Activated CD8-positive, alpha-beta memory T cell treated with anti-CD3 and anti-CD28 coated beads, Interleukin-2, amount 10 ng/mL, durations not matched to agents 7 days and 5 days (primary cell): ENCODE data around the gene ZDBF2. TPM values are rescaled to one million over a fixed set of nuclear protein-coding genes. Genes with fewer than 3 reads are reported as not detected.

Experiments used
- ATAC-seq: fragments of 150-1000 bp; cut with Tn5 transposase; one replicate; pipeline ENCODE4 v1.10.0; 2021; ENCODE audit warnings: moderate library complexity
- CTCF ChIA-PET: fragments of 350-600 bp; sonication (Branson Sonifier 250); formaldehyde crosslinking; loops from one replicate; lab custom pipeline; 2021; ENCODE audit warnings: antibody characterized with exemption; lab: Charles Lee
- DNase-seq: peaks from one replicate; pipeline ENCODE4 v3.0.0-alpha.2; 2020
- H3K27ac Mint-ChIP-seq: one replicate; pipeline ENCODE4 v1.8.0; 2021; ENCODE audit warnings: mild to moderate bottlenecking, mixed read lengths
- H3K27me3 Mint-ChIP-seq: one replicate; pipeline ENCODE4 v1.8.0; 2021; ENCODE audit warnings: mixed read lengths
- H3K36me3 Mint-ChIP-seq: one replicate; pipeline ENCODE4 v1.8.0; 2021; ENCODE audit warnings: mild to moderate bottlenecking, mixed read lengths
- H3K4me1 Mint-ChIP-seq: one replicate; pipeline ENCODE4 v1.8.0; 2021; ENCODE audit warnings: mixed read lengths
- H3K4me3 Mint-ChIP-seq: one replicate; pipeline ENCODE4 v1.8.0; 2021; ENCODE audit warnings: mild to moderate bottlenecking, moderate library complexity, mixed read lengths
- H3K9me3 Mint-ChIP-seq: one replicate; pipeline ENCODE4 v1.8.0; 2022; ENCODE audit warnings: low read depth, mixed read lengths
- total RNA-seq, 2 experiments: library from RNA; stranded (reverse); gene quantifications; one replicate each; pipeline ENCODE4 v1.2.3, GENCODE V29; 2021

ZDBF2 gene
- total RNA-seq, 2 experiments from 2014 or later = 6.9 to 9.4 TPM

DNA sequence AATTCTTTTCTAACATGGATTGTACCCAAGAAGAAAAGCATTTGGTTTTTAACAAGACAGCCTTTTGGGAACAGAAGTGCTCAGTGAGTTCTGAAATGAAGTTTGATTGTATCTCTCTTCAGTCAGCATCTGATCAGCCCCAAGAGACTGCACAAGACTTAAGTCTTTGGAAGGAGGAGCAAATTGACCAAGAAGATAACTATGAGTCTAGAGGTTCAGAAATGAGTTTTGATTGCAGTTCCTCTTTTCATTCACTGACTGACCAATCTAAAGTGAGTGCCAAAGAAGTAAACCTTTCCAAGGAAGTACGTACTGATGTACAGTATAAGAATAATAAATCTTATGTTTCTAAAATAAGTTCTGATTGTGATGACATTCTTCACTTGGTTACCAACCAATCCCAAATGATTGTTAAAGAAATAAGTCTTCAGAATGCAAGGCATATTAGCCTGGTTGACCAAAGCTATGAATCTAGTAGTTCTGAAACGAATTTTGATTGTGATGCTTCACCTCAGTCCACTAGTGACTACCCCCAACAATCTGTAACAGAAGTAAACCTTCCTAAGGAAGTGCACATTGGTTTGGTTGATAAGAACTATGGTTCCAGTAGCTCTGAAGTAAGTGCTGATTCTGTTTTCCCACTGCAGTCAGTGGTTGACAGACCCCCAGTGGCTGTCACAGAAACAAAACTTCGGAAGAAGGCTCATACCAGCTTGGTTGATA is 31.2 kb downstream of the ZDBF2 start:
- no peaks in the 10 kb centered on the region for H3K9me3 Mint-ChIP-seq
- H3K27ac Mint-ChIP-seq = no peak overlapping the region
- ATAC-seq (no peak), DNase-seq (no peak)
- H3K36me3 Mint-ChIP-seq = peaks cover 14% of the 10 kb centered on the region
- H3K27me3 Mint-ChIP-seq = no peaks in the 10 kb centered on the region
- no peaks in the 10 kb centered on the region for H3K4me1 Mint-ChIP-seq
- CTCF ChIA-PET = no interaction called here
- H3K4me3 Mint-ChIP-seq = no peak overlapping the region

DNA sequence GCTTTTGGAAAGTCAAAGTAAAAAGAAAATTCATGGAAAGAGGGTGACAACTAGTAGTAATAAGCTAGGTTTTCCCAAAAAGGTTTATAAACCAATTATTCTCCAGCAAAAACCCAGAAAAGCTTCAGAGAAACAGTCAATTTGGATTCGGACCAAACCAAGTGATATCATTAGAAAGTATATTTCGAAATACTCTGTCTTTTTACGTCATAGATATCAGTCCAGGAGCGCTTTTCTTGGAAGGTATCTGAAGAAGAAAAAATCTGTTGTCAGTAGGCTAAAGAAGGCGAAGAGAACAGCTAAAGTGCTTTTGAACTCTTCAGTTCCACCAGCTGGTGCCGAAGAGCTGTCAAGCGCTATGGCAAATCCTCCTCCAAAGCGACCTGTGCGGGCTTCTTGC is 36.6 kb downstream of the ZDBF2 start:
- DNase-seq (no peak), ATAC-seq (no peak)
- Mint-ChIP-seq H3K9me3 (no peaks in the 10 kb centered on the region), H3K27ac (no peak overlapping the region), H3K27me3 (no peaks in the 10 kb centered on the region), H3K4me1 (no peaks in the 10 kb centered on the region), H3K4me3 (no peak overlapping the region), H3K36me3 (peaks cover 2% of the 10 kb centered on the region)
- CTCF ChIA-PET = no interaction called here

DNA sequence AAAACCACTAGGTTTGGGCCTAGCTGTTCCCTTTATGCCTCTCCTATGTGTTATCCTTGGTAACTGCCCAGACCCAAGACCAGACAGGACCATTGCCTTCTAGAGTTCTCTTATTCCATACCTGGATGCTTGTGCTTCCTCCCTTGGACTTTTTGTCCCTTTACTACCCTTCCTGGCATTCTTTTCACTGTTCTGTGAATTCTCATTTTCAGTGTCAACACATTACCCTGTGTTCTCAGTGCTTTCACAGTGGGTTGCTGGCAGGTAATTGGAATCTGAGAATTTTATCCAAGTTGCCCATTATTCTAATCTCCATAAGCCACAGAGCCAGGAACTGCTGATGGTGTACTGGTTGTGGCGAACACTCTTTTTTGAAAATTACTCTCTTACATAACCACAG is 41.7 kb downstream of the ZDBF2 start:
- Mint-ChIP-seq H3K27me3 (no peaks in the 10 kb centered on the region), H3K27ac (no peak overlapping the region), H3K9me3 (peaks cover 4% of the 10 kb centered on the region), H3K36me3 (no peaks in the 10 kb centered on the region), H3K4me1 (no peaks in the 10 kb centered on the region), H3K4me3 (no peak overlapping the region)
- DNase-seq = no peak
- CTCF ChIA-PET = no interaction called here
- no peak for ATAC-seq

DNA sequence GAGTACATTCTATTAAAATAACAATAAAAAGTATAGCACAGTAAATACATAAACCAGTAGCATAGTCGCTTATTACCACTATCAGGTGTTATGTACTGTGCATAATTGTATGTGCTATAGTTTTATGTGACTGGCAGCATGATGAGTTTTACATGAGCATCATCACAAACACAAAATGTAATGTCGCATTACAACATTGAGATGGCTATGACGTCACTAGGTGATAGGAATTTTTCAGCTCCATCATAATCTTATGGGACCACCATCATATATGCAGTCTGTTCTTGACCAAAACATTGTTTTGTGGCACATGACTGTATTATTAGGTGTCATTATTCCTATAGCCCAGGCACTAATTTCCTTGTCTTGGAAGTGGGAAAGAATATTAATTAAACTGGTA is 48.6 kb downstream of the ZDBF2 start:
- CTCF ChIA-PET = no interaction called here
- H3K9me3 Mint-ChIP-seq = peaks cover 4% of the 10 kb centered on the region
- DNase-seq = no peak
- H3K4me3 Mint-ChIP-seq = no peak overlapping the region
- H3K4me1 Mint-ChIP-seq = no peaks in the 10 kb centered on the region
- no peak overlapping the region for H3K27ac Mint-ChIP-seq
- ATAC-seq = no peak
- no peaks in the 10 kb centered on the region for H3K36me3 Mint-ChIP-seq
- no peaks in the 10 kb centered on the region for H3K27me3 Mint-ChIP-seq

DNA sequence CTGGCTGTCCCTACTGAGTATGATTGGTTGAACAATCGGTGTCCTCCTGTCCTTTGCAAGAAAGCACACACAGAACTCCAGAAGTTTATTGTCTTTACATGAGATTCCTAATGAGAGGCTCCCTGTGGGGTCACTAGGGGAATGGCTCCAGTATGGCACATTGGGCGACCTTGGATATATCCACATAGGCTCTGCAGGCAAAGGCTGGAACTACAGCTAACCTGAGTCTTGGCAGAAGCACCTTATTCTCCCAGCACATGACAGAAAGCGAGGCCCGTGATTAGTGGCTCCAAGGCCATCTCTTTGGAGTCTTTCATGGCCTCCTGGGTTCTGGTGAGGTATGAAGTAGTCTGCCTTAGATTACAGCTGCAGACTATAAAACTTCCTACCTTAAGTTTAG is 49.0 kb downstream of the ZDBF2 start:
- CTCF ChIA-PET = no interaction called here

DNA sequence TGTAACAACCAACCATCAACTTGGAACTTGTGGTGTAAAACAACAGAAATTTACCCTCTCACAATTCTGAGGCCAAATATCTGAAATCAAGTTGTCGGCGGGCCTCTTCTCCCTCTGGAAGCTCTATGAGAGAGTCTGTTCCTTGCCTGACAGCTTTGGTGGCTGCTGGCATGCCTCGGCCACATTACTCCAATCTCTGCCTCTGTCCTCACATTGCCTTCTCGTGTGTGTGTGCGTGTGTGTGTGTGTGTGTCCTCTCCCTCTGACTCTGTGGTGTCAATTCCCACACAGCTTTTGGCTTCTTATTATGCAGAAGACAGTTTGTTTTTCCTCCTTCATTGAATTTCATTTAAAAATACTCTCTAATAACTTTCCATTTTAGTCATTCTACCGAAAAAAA is 50.4 kb downstream of the ZDBF2 start:
- Mint-ChIP-seq H3K9me3 (no peaks in the 10 kb centered on the region), H3K27ac (no peak overlapping the region), H3K27me3 (no peaks in the 10 kb centered on the region), H3K4me1 (no peaks in the 10 kb centered on the region), H3K36me3 (no peaks in the 10 kb centered on the region), H3K4me3 (no peak overlapping the region)
- DNase-seq (no peak), ATAC-seq (no peak)
- CTCF ChIA-PET = no interaction called here

More for the DNA sequence above, 49.0 kb downstream of the ZDBF2 start:
- no peaks in the 10 kb centered on the region for H3K27me3 Mint-ChIP-seq
- H3K27ac Mint-ChIP-seq = no peak overlapping the region
- no peak overlapping the region for H3K4me3 Mint-ChIP-seq
- no peaks in the 10 kb centered on the region for H3K36me3 Mint-ChIP-seq
- peaks cover 4% of the 10 kb centered on the region for H3K9me3 Mint-ChIP-seq
- no peaks in the 10 kb centered on the region for H3K4me1 Mint-ChIP-seq
- ATAC-seq (no peak), DNase-seq (no peak)

DNA sequence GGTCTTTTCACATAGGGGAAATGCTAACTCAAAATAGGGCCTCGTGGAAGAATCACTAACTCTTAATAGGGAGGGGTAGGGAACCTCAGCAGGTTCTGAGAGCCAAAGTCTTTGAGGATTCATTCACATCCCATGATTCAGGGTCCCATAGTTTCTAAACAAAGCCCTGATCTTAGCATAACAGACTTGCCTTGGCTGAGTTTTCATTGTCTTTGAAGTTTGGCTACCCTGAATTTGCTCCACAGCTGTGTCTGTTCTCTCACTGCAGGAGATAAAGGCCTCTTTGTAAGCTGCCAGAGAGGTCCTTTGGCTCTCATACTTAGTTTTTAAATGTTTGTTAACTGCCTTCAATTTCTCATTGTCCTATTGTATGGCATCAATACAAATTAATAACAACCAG is 54.5 kb downstream of the ZDBF2 start:
- H3K27ac Mint-ChIP-seq = no peak overlapping the region
- H3K27me3 Mint-ChIP-seq = no peaks in the 10 kb centered on the region
- DNase-seq (no peak), ATAC-seq (no peak)
- H3K4me1 Mint-ChIP-seq = no peaks in the 10 kb centered on the region
- CTCF ChIA-PET = no interaction called here
- H3K4me3 Mint-ChIP-seq = no peak overlapping the region
- no peaks in the 10 kb centered on the region for H3K9me3 Mint-ChIP-seq
- H3K36me3 Mint-ChIP-seq = no peaks in the 10 kb centered on the region

DNA sequence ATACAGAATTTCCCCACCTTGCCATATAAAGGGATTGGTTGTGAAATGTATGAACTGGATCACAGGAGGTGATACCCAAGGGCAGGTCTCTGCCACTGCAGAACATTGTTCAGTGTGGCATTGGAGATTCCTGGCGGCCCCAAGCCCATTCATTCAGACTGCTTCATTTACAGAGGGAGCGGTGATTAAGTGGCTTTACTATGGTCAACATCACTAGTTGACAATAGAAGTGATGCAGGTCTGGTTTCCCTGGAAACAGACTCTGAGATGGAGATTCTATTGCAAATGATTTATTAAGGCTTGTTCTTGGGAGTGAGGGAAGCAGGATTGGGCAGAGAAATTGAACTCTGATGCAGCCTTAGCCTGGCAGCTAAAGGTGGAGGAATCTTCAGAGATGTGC is 62.4 kb downstream of the ZDBF2 start:
- no peak for ATAC-seq
- Mint-ChIP-seq H3K4me1 (no peaks in the 10 kb centered on the region), H3K36me3 (no peaks in the 10 kb centered on the region), H3K4me3 (no peak overlapping the region), H3K27me3 (peaks cover 4% of the 10 kb centered on the region), H3K27ac (no peak overlapping the region), H3K9me3 (no peaks in the 10 kb centered on the region)
- CTCF ChIA-PET = no interaction called here
- DNase-seq = no peak

DNA sequence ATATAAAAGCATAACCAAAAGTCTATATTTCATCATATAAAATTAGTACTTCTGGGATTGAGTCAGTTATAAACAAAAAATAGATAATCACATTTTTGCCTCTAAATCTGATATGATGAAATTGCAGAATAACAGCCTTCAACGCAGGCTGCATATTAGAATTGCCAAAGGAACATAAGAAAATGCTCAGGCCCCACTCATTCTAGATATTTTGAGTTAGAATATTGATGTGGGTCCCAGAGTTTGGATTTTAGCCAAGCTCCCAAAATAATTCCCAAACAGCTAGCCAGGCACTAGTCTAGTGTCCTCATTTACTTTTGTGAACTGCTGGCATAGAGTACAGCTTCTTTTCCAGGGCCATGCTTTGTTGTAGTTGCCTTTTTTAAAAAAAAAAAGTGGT is 63.5 kb downstream of the ZDBF2 start:
- CTCF ChIA-PET = no interaction called here
- no peaks in the 10 kb centered on the region for H3K9me3 Mint-ChIP-seq
- H3K27ac Mint-ChIP-seq = no peak overlapping the region
- peaks cover 4% of the 10 kb centered on the region for H3K27me3 Mint-ChIP-seq
- no peak overlapping the region for H3K4me3 Mint-ChIP-seq
- DNase-seq (no peak), ATAC-seq (no peak)
- no peaks in the 10 kb centered on the region for H3K36me3 Mint-ChIP-seq
- no peaks in the 10 kb centered on the region for H3K4me1 Mint-ChIP-seq

DNA sequence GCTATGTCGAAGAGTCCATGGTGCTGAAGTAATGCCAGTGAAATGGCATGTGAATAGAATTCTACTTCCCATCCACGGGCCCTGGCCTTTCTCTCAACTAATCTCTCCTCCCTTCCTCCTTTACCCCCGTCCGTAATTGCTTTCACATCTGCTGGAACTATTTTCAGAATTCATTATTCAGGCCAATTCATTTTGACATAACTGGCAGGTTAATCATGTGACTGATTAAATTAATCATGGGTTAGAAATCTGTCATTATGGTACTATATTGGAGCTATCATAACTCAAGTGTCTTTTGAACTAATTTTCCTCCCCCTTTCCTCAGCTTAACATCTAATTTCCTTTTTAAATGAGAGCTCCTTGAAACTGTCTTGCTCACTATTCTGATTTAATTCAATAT is 66.9 kb downstream of the ZDBF2 start:
- H3K4me1 Mint-ChIP-seq = no peaks in the 10 kb centered on the region
- no peaks in the 10 kb centered on the region for H3K9me3 Mint-ChIP-seq
- H3K27me3 Mint-ChIP-seq = peaks cover 4% of the 10 kb centered on the region
- CTCF ChIA-PET = no interaction called here
- no peak overlapping the region for H3K27ac Mint-ChIP-seq
- no peaks in the 10 kb centered on the region for H3K36me3 Mint-ChIP-seq
- ATAC-seq (no peak), DNase-seq (no peak)
- no peak overlapping the region for H3K4me3 Mint-ChIP-seq

DNA sequence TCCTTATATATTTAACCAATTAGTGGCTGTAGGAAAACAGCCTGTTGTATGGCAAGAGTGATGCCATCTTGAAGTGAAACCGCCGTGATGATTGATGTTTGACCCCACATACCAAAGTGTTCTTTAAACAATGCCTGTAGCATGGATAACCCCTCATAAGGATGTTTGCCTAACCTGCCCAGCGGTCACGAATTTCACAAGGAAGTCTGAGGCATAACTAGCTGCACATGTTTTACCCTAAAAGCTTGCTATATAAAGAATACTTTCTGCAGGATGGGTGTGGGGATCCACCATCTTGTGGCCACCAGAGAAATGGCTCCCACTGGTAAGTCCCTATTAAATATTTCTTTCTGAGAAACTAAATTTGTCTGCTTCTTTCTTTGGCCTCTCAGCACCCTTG is 68.7 kb downstream of the ZDBF2 start:
- no peaks in the 10 kb centered on the region for H3K4me1 Mint-ChIP-seq
- H3K4me3 Mint-ChIP-seq = no peak overlapping the region
- no peak overlapping the region for H3K27ac Mint-ChIP-seq
- H3K9me3 Mint-ChIP-seq = no peaks in the 10 kb centered on the region
- H3K36me3 Mint-ChIP-seq = no peaks in the 10 kb centered on the region
- peaks cover 4% of the 10 kb centered on the region for H3K27me3 Mint-ChIP-seq
- ATAC-seq (no peak), DNase-seq (no peak)
- CTCF ChIA-PET = no interaction called here

DNA sequence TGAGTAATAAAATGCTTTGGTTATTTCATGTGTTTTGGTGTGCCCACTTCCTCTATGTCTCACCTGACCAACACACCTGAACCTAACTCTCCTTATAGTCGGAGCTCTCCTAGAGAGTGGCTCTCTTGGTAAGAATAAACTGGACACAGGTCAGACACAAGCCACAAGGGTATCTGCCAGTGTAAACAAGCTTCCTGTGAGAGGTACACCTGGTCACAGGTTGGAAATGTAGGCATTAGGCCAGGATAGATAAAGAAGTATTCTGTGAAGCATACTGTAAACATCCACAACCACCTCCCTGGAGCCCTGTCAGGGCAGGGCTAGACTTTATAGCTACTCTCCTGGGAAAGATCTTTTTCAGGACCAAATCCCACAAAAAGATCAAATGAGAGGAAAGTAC is 69.4 kb downstream of the ZDBF2 start:
- Mint-ChIP-seq H3K36me3 (no peaks in the 10 kb centered on the region), H3K4me3 (no peak overlapping the region), H3K9me3 (no peaks in the 10 kb centered on the region), H3K27me3 (peaks cover under 1% of the 10 kb centered on the region), H3K27ac (no peak overlapping the region), H3K4me1 (no peaks in the 10 kb centered on the region)
- CTCF ChIA-PET = no interaction called here
- no peak for DNase-seq
- ATAC-seq = no peak

DNA sequence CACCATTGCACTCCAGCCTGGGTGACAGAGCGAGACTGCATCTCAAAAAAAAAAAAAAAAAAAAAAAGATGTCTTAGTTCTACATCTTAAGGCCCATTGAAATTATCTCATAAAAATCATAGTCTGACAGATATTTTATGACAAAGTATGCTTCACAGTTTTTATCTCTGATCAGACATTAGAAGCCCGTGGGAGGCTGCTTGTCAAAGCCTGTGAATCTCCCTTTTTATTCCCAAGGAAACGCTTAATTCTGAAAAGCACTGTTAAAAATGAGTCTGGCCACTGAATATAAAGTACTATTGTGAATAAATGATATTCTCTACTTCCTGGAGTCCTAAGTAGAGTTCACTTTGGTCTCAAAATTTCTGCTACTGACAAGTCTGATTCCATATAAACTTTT is 71.1 kb downstream of the ZDBF2 start:
- Mint-ChIP-seq H3K27ac (no peak overlapping the region), H3K36me3 (no peaks in the 10 kb centered on the region), H3K9me3 (no peaks in the 10 kb centered on the region), H3K4me3 (no peak overlapping the region), H3K27me3 (peaks cover 2% of the 10 kb centered on the region), H3K4me1 (no peaks in the 10 kb centered on the region)
- ATAC-seq (no peak), DNase-seq (no peak)
- CTCF ChIA-PET = no interaction called here

DNA sequence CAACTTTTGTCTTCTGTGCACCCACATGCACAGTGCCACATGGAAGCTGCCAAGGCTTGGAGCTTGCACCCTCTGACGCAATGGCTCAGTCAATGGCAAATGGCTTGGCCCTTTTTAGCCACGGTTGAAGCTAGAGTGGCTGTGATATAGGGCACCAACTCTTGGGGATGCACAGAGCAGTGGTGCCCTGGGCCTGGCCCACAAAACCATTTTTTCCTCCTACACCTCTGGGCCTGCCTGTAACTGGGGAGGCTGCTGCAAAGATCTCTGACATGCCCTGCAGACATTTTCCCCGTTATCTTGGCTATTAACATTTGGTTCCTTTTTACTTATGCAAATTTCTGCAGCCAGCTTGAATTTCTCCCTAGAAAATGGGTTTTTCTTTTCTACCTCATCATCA is 74.9 kb downstream of the ZDBF2 start:
- no peaks in the 10 kb centered on the region for H3K36me3 Mint-ChIP-seq
- H3K27me3 Mint-ChIP-seq = peaks cover 2% of the 10 kb centered on the region
- no peak for ATAC-seq
- CTCF ChIA-PET = no interaction called here
- H3K4me1 Mint-ChIP-seq = no peaks in the 10 kb centered on the region
- no peaks in the 10 kb centered on the region for H3K9me3 Mint-ChIP-seq
- H3K4me3 Mint-ChIP-seq = no peak overlapping the region
- DNase-seq = no peak
- H3K27ac Mint-ChIP-seq = no peak overlapping the region

DNA sequence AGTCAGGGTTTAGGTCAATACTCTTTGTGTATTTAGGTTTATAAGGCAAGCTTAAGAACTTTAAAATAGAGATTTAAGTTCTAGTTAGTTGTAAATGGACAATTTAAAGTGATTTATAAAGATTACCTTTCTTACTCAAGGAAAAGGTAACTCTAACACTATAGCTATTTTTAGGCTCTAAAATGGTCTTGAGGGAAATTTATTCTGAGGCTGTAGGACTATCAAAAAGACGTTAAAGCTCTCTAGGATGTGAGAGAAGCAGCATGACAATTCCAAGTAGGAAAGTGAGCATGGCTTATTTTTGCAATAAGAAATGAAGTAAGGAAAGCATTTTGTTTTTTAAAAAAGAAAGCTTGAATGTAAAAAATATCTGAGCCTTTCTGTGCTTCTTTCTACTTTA is 78.1 kb downstream of the ZDBF2 start:
- Mint-ChIP-seq H3K9me3 (no peaks in the 10 kb centered on the region), H3K27me3 (peaks cover 2% of the 10 kb centered on the region), H3K36me3 (no peaks in the 10 kb centered on the region), H3K4me1 (no peaks in the 10 kb centered on the region), H3K4me3 (no peak overlapping the region), H3K27ac (no peak overlapping the region)
- DNase-seq (no peak), ATAC-seq (no peak)
- CTCF ChIA-PET = no interaction called here
